ENCODE results near the gene CDKAL1. TPM values are rescaled to one million over a fixed set of nuclear protein-coding genes. Genes with fewer than 3 reads are reported as not detected.

The CDKAL1 gene
- total RNA-seq, 1 donor, result 20.0 TPM

DNA sequence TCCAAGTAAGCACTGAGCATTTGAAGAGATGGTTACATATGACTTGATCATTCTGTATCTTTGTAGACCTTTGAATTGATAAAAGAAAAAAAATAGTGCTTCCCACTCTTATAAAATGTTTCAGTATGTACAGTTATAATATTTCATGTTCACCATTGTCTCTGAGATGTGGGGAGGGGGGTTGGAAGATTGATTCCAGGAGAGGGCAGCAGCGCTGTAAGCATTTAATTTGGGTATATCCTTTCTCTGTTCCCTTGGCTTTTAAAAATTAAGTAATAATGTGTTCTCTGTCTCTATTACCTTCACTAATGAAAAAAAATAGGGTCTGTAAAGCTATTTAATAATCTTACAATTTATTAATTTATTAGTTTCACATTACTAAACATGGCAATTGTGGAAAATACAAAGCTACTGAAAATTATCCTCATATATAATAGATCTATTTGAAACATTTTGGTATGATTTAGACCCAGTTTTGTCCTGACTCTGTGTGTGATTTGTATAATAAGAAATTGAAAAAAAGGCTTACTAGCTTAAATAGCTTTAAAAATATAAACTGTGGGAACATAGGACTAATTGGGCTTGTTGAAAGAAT lies 341.2 kb downstream of the CDKAL1 start:
- H3K4me3 ChIP-seq (ENCODE audit: low read depth, low read length), result no peak overlapping the region
- TF ChIP-seq CTCF (IDR thresholded peaks at IDR 0.05; ENCODE audit: insufficient read depth, low read length), result peak; percentile 61
- peak; percentile 71 for DNase-seq (ENCODE audit: low read depth)

GRCh38 chr6:20876036-20876435 lies 341.8 kb downstream of the CDKAL1 start:
- no peak for TF ChIP-seq CTCF (IDR thresholded peaks at IDR 0.05; ENCODE audit: insufficient read depth, low read length)
- H3K4me3 ChIP-seq (ENCODE audit: low read depth, low read length), result no peak overlapping the region
- DNase-seq (ENCODE audit: low read depth), result peak; percentile 73

- TF ChIP-seq CTCF (IDR thresholded peaks at IDR 0.05; ENCODE audit: insufficient read depth, low read length), result no peak
- H3K4me3 ChIP-seq (ENCODE audit: low read depth, low read length), result no peak overlapping the region
- DNase-seq (ENCODE audit: low read depth), result no peak
Observed at GRCh38 chr6:20876561-20876960, 342.3 kb downstream of the CDKAL1 start.

DNA sequence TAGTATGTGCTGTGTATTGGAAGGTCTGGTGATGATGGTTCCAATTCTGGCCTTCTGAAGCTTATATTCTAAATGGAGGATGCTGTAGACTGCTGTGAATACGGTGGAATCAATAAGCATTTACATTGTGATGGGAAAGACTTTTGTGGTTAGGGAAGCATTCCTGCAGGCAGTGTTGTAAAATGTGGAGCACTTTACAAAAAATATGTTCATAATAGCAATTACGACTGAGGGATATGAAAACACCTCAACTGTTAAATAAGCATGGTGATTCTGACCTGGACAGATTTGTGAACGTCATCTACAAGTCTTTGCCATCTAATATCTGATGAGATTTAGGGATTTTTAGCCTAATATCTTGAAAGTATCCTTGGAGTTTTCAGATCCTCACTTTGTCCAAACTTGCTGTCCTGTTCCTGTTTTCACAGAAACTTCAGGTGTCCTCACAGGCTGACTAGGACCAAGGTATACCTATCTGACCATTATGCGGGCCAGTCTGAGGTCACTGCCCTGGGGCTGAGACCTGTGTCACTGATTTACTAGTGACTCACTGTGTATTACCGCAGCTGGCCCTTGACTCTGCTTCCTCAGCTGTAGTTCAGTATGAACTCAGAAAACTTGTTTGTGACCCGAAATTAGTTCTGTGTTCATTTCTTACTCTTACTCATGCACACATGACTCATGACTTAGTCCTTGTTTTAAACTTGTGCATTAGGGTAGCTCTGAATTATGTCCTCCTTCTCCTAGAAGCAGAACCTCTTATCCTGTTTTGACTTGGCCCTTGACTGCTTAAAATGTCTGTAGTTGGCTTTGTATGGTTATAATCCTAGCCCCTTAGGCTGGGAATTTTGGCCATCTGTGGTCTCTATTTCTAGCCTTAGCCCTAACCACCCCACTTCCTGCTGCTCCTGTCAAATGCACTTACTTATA lies 343.0 kb downstream of the CDKAL1 start:
- TF ChIP-seq CTCF (IDR thresholded peaks at IDR 0.05; ENCODE audit: insufficient read depth, low read length), result no peak
- DNase-seq (ENCODE audit: low read depth), result peak; percentile 84
- H3K4me3 ChIP-seq (ENCODE audit: low read depth, low read length), result no peak overlapping the region

GRCh38 chr6:20879121-20879520 lies 344.9 kb downstream of the CDKAL1 start:
- DNase-seq (ENCODE audit: low read depth), result no peak
- no peak for TF ChIP-seq CTCF (IDR thresholded peaks at IDR 0.05; ENCODE audit: insufficient read depth, low read length)

GRCh38 chr6:20879526-20879925 lies 345.3 kb downstream of the CDKAL1 start:
- no peak for TF ChIP-seq CTCF (IDR thresholded peaks at IDR 0.05; ENCODE audit: insufficient read depth, low read length)
- no peak overlapping the region for H3K4me3 ChIP-seq (ENCODE audit: low read depth, low read length)

More at GRCh38 chr6:20879121-20879520, 344.9 kb downstream of the CDKAL1 start:
- H3K4me3 ChIP-seq (ENCODE audit: low read depth, low read length), result no peak overlapping the region

More at GRCh38 chr6:20879526-20879925, 345.3 kb downstream of the CDKAL1 start:
- no peak for DNase-seq (ENCODE audit: low read depth)
